Esophagus muscularis mucosa (tissue), 4 donors: ENCODE measurements around the gene C20orf141. TPM values are rescaled to one million over a fixed set of nuclear protein-coding genes. Genes with fewer than 3 reads are reported as not detected.

Source experiments
- DNase-seq: peaks from one replicate; pipeline ENCODE4 v3.0.0-alpha.2; 2017; ENCODE audit errors: extremely low spot score
- H3K27ac ChIP-seq, 4 donors: fragments of 200-600 bp; sonication (generic); replicated peaks in 1 of 4; 1 replicate in 3 of 4; 2 replicates in 1 of 4; pipeline ENCODE4 v1.5.1; 2016 to 2019; ENCODE audit warnings: mild to moderate bottlenecking in 1 of 4
- H3K27me3 ChIP-seq, 4 donors: fragments of 200-600 bp; sonication (generic); one replicate each; pipeline versions ENCODE4 v1.5.1 to v1.6.0; 2016 to 2019
- H3K36me3 ChIP-seq, 4 donors: fragments of 200-600 bp; sonication (generic); one replicate each; pipeline ENCODE4 v1.5.1; 2016 to 2019
- H3K4me1 ChIP-seq, 4 donors: fragments of 200-600 bp; sonication (generic); one replicate each; pipeline ENCODE4 v1.5.1; 2016 to 2019
- H3K4me3 ChIP-seq, 4 donors: fragments of 200-600 bp; sonication (generic); 1 replicate in 2 of 4; 2 replicates in 2 of 4; pipeline ENCODE4 v1.5.1; 2016 to 2019; ENCODE audit warnings: mild to moderate bottlenecking in 4 of 4, moderate library complexity in 1 of 4
- H3K9me3 ChIP-seq, 4 donors: fragments of 200-600 bp; sonication (generic); 1 replicate in 3 of 4; 2 replicates in 1 of 4; pipeline ENCODE4 v1.5.1; 2016 to 2019
- CTCF ChIP-seq, 3 experiments: fragments of 200-600 bp in 2 of 3; fragments of 450-650 bp in 1 of 3; sonication (generic) in 2 of 3; IDR thresholded peaks; one replicate each; pipeline ENCODE4 v1.5.1; 2017 to 2019; ENCODE audit warnings: antibody characterized with exemption in 3 of 3, mild to moderate bottlenecking in 2 of 3, moderate library complexity in 1 of 3
- EP300 ChIP-seq: sonication (generic); formaldehyde crosslinking; IDR thresholded peaks from one replicate; pipeline ENCODE4 v1.6.1; 2017; ENCODE audit warnings: antibody characterized with exemption
- POLR2A ChIP-seq: fragments of 450-650 bp; IDR thresholded peaks from one replicate; pipeline ENCODE4 v1.6.1; 2017; ENCODE audit warnings: antibody characterized with exemption, moderate library complexity, mild to moderate bottlenecking, low read depth
- POLR2AphosphoS5 ChIP-seq, 2 donors: sonication (generic); formaldehyde crosslinking; IDR thresholded peaks; one replicate each; pipeline ENCODE4 v1.6.1; 2017; ENCODE audit warnings: antibody characterized with exemption in 2 of 2
- WGBS: methylation state at CpG from one replicate; pipeline ENCODE4 v1.1.5; 2018; 5-methylcytosine and 5-hydroxymethylcytosine counted together
- intact Hi-C: fragments of 100-400 bp; cut with DNase I; formaldehyde crosslinking; loops from one replicate; pipeline ENCODE4 v1.15.1; 2023
- total RNA-seq, 4 donors: library from RNA; depleted of rRNA; stranded (reverse); fragments of >200 nt; gene quantifications; one replicate each; pipeline versions ENCODE4 v1.1.0 to v1.2.1, GENCODE V29; 2016

Gene C20orf141
- total RNA-seq, 4 donors from 2014 or later, result not detected

GRCh38 chr20:2858591-2858990, 43.8 kb downstream of the C20orf141 start:
- Histone ChIP-seq H3K4me1 (peaks cover 0 to 8% (median 0%) of the 10 kb centered on the region in 4 donors), H3K4me3 (no peak overlapping the region), H3K9me3 (no peaks in the 10 kb centered on the region), H3K27ac (no peak overlapping the region), H3K36me3 (peaks cover 17 to 42% (median 37%) of the 10 kb centered on the region in 4 donors), H3K27me3 (no peaks in the 10 kb centered on the region)
- 100% methylated on average over 2 of the region's 2 CpGs for WGBS
- no peak for DNase-seq
- TF ChIP-seq POLR2AphosphoS5 (IDR thresholded peaks at IDR 0.05), result no peak
- no peak for TF ChIP-seq CTCF (IDR thresholded peaks at IDR 0.05)
- no peak for TF ChIP-seq EP300
- TF ChIP-seq POLR2A, result no peak
- intact Hi-C loops, result no loop called here

GRCh38 chr20:2859330-2860121, 44.7 kb downstream of the C20orf141 start:
- no peak for DNase-seq
- no peaks in the 10 kb centered on the region for H3K9me3 ChIP-seq
- 93% methylated on average over 3 of the region's 4 CpGs for WGBS
- peaks cover 25 to 51% (median 47%) of the 10 kb centered on the region in 4 donors for H3K36me3 ChIP-seq
- H3K27me3 ChIP-seq, result no peaks in the 10 kb centered on the region
- TF ChIP-seq CTCF (IDR thresholded peaks at IDR 0.05) (no peak), EP300 (no peak), POLR2AphosphoS5 (IDR thresholded peaks at IDR 0.05) (no peak), POLR2A (no peak)
- no peak overlapping the region for H3K27ac ChIP-seq
- H3K4me3 ChIP-seq, result no peak overlapping the region
- intact Hi-C loops, result no loop called here
- peaks cover 0 to 8% (median 0%) of the 10 kb centered on the region in 4 donors for H3K4me1 ChIP-seq

GRCh38 chr20:2864626-2865025, 49.8 kb downstream of the C20orf141 start:
- 96% methylated on average over 10 of the region's 12 CpGs for WGBS
- no peak overlapping the region for H3K27ac ChIP-seq

GRCh38 chr20:2865101-2865500, 50.3 kb downstream of the C20orf141 start:
- Histone ChIP-seq H3K36me3 (peaks cover 36 to 69% (median 67%) of the 10 kb centered on the region in 4 donors), H3K27ac (no peak overlapping the region), H3K4me3 (no peak overlapping the region), H3K4me1 (no peaks in the 10 kb centered on the region), H3K9me3 (no peaks in the 10 kb centered on the region), H3K27me3 (no peaks in the 10 kb centered on the region)
- TF ChIP-seq EP300 (no peak), POLR2A (no peak), CTCF (IDR thresholded peaks at IDR 0.05) (no peak), POLR2AphosphoS5 (IDR thresholded peaks at IDR 0.05) (no peak)
- DNase-seq, result no peak
- WGBS, result 97% methylated on average over 7 of the region's 10 CpGs
- intact Hi-C loops, result no loop called here

More at GRCh38 chr20:2864626-2865025, 49.8 kb downstream of the C20orf141 start:
- peaks cover 36 to 71% (median 69%) of the 10 kb centered on the region in 4 donors for H3K36me3 ChIP-seq
- no peaks in the 10 kb centered on the region for H3K9me3 ChIP-seq
- no peak overlapping the region for H3K4me3 ChIP-seq
- intact Hi-C loops, result no loop called here
- H3K4me1 ChIP-seq, result no peaks in the 10 kb centered on the region
- DNase-seq, result no peak
- no peaks in the 10 kb centered on the region for H3K27me3 ChIP-seq
- TF ChIP-seq CTCF (IDR thresholded peaks at IDR 0.05) (no peak), POLR2AphosphoS5 (IDR thresholded peaks at IDR 0.05) (no peak), EP300 (no peak), POLR2A (no peak)

Other genes starting within 250 kb of the C20orf141 start
- 10 to 100 TPM; 31.6 to 96.4 (median 62.8) TPM for gene NOP56, start 162.4 kb upstream of the C20orf141 start, total RNA-seq
- 100 to 1,000 TPM; 115 to 122 (median 118) TPM for gene IDH3B, start 150.8 kb upstream of the C20orf141 start, total RNA-seq
- 10 to 100 TPM; 23.7 to 46.7 (median 30.1) TPM for gene EBF4, start 122.2 kb upstream of the C20orf141 start, total RNA-seq
- 1 to 10 TPM in 1 of 4 donors, under 1 TPM in 2, not detected in 1; 0.17 to 1.3 (median 0.45) TPM for gene CPXM1, start 14.4 kb upstream of the C20orf141 start, total RNA-seq
- gene TMEM239, start 1.4 kb downstream of the C20orf141 start, total RNA-seq, result not detected
- 10 to 100 TPM; 15.1 to 24.1 (median 22.5) TPM for gene PCED1A, start 25.7 kb downstream of the C20orf141 start, total RNA-seq
- 10 to 100 TPM; 22.0 to 37.5 (median 30.2) TPM for gene VPS16, start 25.8 kb downstream of the C20orf141 start, total RNA-seq
- 10 to 100 TPM; 49.2 to 80.8 (median 60.4) TPM for gene PTPRA, start 58.5 kb downstream of the C20orf141 start, total RNA-seq
- not detected for gene GNRH2, start 228.6 kb downstream of the C20orf141 start, total RNA-seq
- 10 to 100 TPM; 52.3 to 90.7 (median 71.5) TPM for gene MRPS26, start 231.1 kb downstream of the C20orf141 start, total RNA-seq